GM10266 (cell line): Measurements from ENCODE around the gene KCNQ1OT1.

Experiments
- DNase-seq: peaks from one replicate; pipeline ENCODE4 v3.0.0; 2012; ENCODE audit errors: extremely low spot score
- CTCF ChIP-seq: IDR thresholded peaks from 2 replicates; pipeline ENCODE4 v1.5.1; 2012; ENCODE audit warnings: mild to moderate bottlenecking, low read depth; ENCODE audit not compliant: control insufficient read depth, insufficient read depth; ENCODE audit errors: missing control alignments

The KCNQ1OT1 gene

GRCh38 chr11:2669634-2670469 is 29.9 kb downstream of the KCNQ1OT1 start:
- no peak for TF ChIP-seq CTCF
- DNase-seq, result no peak

- no peak for TF ChIP-seq CTCF
- DNase-seq, result no peak
Observed at GRCh38 chr11:2668876-2669275, 30.9 kb downstream of the KCNQ1OT1 start.

- no peak for TF ChIP-seq CTCF
- no peak for DNase-seq
Observed at GRCh38 chr11:2667940-2668339, 31.9 kb downstream of the KCNQ1OT1 start.

GRCh38 chr11:2666828-2667570 is 32.8 kb downstream of the KCNQ1OT1 start:
- TF ChIP-seq CTCF, result no peak
- no peak for DNase-seq

- no peak for DNase-seq
- TF ChIP-seq CTCF, result no peak
Observed at GRCh38 chr11:2666401-2666741, 33.4 kb downstream of the KCNQ1OT1 start.

- DNase-seq, result no peak
- TF ChIP-seq CTCF, result no peak
Observed at GRCh38 chr11:2665526-2666400, 34.0 kb downstream of the KCNQ1OT1 start.
